Epidermal melanocyte (primary cell): ENCODE measurements around the gene PTK7.

ENCODE experiments used
- DNase-seq: peaks from one replicate; pipeline ENCODE4 v3.0.0; 2011; ENCODE audit warnings: low spot score; ENCODE audit not compliant: insufficient read length

The PTK7 gene

GRCh38 chr6:43204271-43205105, 128.4 kb downstream of the PTK7 start:
- no peak for DNase-seq

GRCh38 chr6:43205849-43206248, 129.7 kb downstream of the PTK7 start:
- no peak for DNase-seq

DNA sequence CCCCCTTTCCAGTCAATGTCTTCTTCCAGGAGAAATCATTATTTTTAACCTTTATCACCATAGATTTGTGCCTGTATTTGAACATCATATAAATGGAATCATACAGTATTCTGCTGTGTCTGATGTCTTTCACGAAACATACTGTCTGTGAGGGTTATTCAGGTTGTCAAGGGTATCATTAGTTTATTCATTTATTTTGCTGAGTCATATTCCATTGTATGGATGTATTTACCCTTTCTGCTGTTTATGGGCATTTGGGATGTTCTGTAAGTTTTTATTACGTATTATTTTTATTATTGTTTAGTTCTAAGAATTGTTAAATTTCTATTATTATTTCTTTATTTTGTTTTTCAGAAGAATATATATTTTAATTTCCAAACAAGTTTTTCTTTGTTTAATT, 131.2 kb downstream of the PTK7 start:
- no peak for DNase-seq
